GM10266 (cell line): Measurements from ENCODE around the gene ANXA4.
A peak's percentile ranks its signal among the peaks of the same experiment; 100 is the strongest.

Experiments
- DNase-seq: peaks from one replicate; pipeline ENCODE4 v3.0.0; 2012; ENCODE audit errors: extremely low spot score
- CTCF ChIP-seq: IDR thresholded peaks from 2 replicates; pipeline ENCODE4 v1.5.1; 2012; ENCODE audit warnings: mild to moderate bottlenecking, low read depth; ENCODE audit not compliant: control insufficient read depth, insufficient read depth; ENCODE audit errors: missing control alignments

The ANXA4 gene

DNA sequence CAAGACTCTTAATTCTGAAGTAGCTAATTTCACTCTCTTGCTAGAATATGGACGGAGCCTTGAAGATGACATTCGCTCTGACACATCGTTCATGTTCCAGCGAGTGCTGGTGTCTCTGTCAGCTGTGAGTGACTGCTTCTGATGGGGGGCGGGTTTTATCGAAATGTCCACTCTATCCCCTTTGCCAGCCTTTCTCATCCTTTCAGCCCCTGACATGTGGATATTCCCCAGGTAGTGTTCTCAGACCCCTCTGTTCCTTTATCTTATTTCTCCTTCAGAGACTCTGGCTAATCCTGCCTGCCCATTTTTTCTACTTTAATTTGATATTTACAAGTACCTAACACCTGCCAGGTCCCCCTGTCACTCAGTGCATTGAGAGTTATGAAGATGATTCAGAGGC is 68.6 kb downstream of the ANXA4 start:
- TF ChIP-seq CTCF = no peak
- DNase-seq = no peak

DNA sequence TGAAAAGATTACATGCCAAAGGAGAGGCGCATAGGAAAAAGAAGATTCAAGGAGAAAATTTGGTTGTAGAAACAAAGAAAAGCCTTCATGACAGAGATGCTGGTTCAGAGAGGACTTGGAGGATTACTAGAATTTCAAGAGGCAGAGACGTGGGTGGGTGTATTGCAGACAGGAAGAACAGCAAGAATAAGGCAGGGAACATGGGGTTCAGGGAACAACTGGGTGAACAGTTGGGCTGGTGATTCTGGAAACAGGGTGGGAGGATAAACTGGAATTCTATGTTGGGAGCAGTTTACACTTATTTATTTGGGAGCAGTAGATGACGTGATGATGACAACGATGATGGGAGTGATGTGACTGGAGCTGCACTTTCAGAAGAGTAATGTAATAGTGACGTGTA is 69.1 kb downstream of the ANXA4 start:
- TF ChIP-seq CTCF = no peak
- DNase-seq = no peak

DNA sequence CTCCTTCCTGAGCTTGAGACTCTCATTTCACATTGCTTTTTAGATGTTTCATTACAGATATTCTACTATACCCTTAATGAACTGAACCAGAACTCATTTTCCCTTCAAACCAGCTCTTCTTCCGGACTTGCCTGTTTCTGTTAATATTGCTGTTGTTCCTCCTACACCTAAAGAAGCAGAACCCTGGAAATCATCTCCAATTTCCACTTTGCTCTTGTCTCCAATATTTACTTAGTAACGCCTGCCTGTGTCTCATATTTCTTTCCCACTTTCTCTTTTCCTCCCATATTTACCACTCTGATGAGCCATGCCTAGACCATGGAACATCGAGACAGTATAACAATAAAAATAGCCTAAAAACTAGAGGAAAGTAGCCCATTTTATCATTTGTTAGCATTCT is 69.7 kb downstream of the ANXA4 start:
- TF ChIP-seq CTCF = no peak
- DNase-seq = no peak

GRCh38 chr2:69815717-69816116 is 73.8 kb downstream of the ANXA4 start:
- no peak for TF ChIP-seq CTCF
- no peak for DNase-seq

DNA sequence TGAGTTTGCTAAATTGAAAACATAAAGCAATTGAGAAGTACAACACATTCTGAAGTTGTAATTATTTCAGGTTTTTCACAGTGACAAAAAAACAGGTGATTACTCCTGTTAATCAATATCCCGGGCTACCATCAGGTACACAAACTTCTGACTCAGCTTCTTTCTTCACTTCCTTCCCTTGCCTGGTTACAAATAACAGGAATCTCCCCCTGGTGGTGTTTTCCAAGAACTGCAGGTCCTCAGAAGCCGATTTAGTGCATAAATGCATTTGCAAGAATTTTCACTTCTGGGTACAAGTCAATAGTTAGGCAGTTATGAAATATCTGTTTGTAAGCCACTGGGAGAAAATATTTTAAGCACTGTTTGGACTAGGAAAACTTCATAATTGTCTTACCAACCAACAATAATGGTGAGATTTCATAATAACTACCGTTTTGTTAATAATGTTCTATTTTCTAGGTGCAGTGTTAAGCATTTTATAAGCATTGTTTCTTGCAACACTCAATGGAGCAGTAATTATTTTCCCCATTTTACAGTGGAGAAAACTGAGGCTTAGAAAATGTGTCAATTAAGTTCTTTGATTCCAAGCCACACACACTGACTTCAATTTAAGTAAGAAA is 75.1 kb downstream of the ANXA4 start:
- peak; percentile 80 for TF ChIP-seq CTCF
- peak; percentile 45 for DNase-seq

- DNase-seq = no peak
- TF ChIP-seq CTCF = no peak
Measured at GRCh38 chr2:69817729-69818501, 76.0 kb downstream of the ANXA4 start.

DNA sequence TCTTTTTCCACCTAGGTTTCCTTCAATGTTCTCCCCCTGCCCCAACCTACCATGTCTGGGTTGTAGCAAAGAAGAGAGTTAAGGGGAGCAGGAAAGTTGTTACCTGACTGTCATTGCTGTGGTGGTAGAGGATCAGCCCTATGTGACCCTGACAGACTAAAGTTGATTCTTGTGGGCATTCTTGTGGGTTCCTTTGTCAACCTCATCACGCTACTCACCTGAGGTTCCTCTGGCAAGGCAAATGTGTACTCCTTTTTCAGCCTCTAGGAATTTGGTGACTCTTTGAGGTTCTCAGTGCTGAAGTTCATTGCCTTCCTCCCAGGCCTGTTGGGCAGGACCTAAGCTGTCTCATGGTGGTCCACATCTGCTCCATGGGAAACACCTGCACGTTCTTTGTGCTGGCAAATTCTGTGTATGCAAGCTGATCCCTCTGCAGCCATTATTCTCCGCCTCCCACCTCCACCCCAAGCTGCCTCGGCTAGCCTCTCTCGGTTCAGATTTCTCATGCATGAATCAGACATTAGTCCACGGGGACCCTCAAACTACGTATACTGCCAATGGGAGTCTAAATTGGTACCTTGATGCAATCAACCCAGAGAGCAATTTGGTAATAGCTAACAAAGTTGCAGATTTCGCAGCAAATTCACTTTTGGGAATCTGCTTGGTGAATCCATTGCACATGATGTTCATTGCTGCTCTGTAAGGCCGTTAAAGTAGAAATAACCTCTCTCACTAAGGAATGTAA is 86.0 kb downstream of the ANXA4 start:
- no peak for DNase-seq
- TF ChIP-seq CTCF = no peak
